Fibroblast of lung (primary cell): ENCODE data around the gene KCNG2. TPM values are rescaled to one million over a fixed set of nuclear protein-coding genes. Genes with fewer than 3 reads are reported as not detected.

Experiments
- DNase-seq, 2 donors: peaks; one replicate each; pipeline versions ENCODE4 v3.0.0 to v3.0.0-alpha.2; 2010; ENCODE audit warnings: low read depth in 2 of 2
- H2AFZ ChIP-seq: 2 replicates; pipeline ENCODE4 v1.5.1; 2012; ENCODE audit warnings: low read length, control low read depth, inconsistent platforms
- H3K27ac ChIP-seq: 2 replicates; pipeline ENCODE4 v1.5.1; 2011; ENCODE audit warnings: low read length, control low read depth; ENCODE audit not compliant: insufficient read depth
- H3K27me3 ChIP-seq: 2 replicates; pipeline ENCODE4 v1.5.1; 2011; ENCODE audit warnings: mild to moderate bottlenecking, low read length; ENCODE audit not compliant: control insufficient read depth, insufficient read depth
- H3K36me3 ChIP-seq: 2 replicates; pipeline ENCODE4 v1.5.1; 2011; ENCODE audit warnings: low read length; ENCODE audit not compliant: control insufficient read depth, insufficient read depth
- H3K4me1 ChIP-seq: 2 replicates; pipeline ENCODE4 v1.5.1; 2011; ENCODE audit warnings: low read length; ENCODE audit not compliant: control insufficient read depth, insufficient read depth; ENCODE audit errors: extremely low read depth
- H3K4me2 ChIP-seq: 2 replicates; pipeline ENCODE4 v1.5.1; 2011; ENCODE audit warnings: low read length, control low read depth; ENCODE audit not compliant: insufficient read depth; ENCODE audit errors: extremely low read depth
- H3K4me3 ChIP-seq, 4 experiments: fragments of 200-600 bp in 1 of 4; sonication (generic) in 1 of 4; replicated peaks in 1 of 4; 2 replicates each; pipeline ENCODE4 v1.5.1; 2011 to 2016; ENCODE audit warnings: low read length in 4 of 4, low read depth in 3 of 4, mild to moderate bottlenecking in 3 of 4, control low read depth in 2 of 4, inconsistent platforms in 1 of 4, mixed read lengths in 1 of 4; ENCODE audit not compliant: insufficient read depth in 1 of 4; ENCODE audit errors: control extremely low read depth in 1 of 4
- H3K79me2 ChIP-seq: 2 replicates; pipeline ENCODE4 v1.5.1; 2012; ENCODE audit warnings: mild to moderate bottlenecking, low read length, inconsistent platforms; ENCODE audit not compliant: control insufficient read depth, insufficient read depth
- H3K9ac ChIP-seq: 2 replicates; pipeline ENCODE4 v1.5.1; 2011; ENCODE audit warnings: mild to moderate bottlenecking, low read length, control low read depth; ENCODE audit not compliant: insufficient read depth
- H3K9me3 ChIP-seq: 2 replicates; pipeline ENCODE4 v1.5.1; 2012; ENCODE audit warnings: low read depth, low read length; ENCODE audit not compliant: control insufficient read depth, insufficient read depth
- H4K20me1 ChIP-seq: 2 replicates; pipeline ENCODE4 v1.5.1; 2011; ENCODE audit warnings: low read length; ENCODE audit not compliant: control insufficient read depth, insufficient read depth; ENCODE audit errors: extremely low read depth
- EZH2 ChIP-seq: IDR thresholded peaks from 2 replicates; pipeline ENCODE4 v1.5.1; 2012; ENCODE audit warnings: low read length, control low read depth, mild to moderate bottlenecking; ENCODE audit errors: missing control alignments
- polyA plus RNA-seq, 2 donors: library from polyadenylated mRNA; depleted of rRNA in 1 of 2; stranded (reverse) in 1 of 2; unstranded in 1 of 2; fragments of >200 nt; gene quantifications; 2 replicates each; pipeline ENCODE4 v1.2.1, GENCODE V29; 2011 to 2012; ENCODE audit warnings: missing spikeins in 1 of 2
- total RNA-seq: library from RNA; depleted of rRNA; stranded (reverse); fragments of >200 nt; gene quantifications from 2 replicates; pipeline ENCODE4 v1.2.1, GENCODE V29; 2014
- TF ChIP-seq, protein P1 (sequence below), 2 donors: IDR thresholded peaks in 1 of 2; conservative IDR thresholded peaks in 1 of 2; 1 replicate in 1 of 2; 2 replicates in 1 of 2; pipeline ENCODE4 v1.5.1; 2011 to 2012; ENCODE audit warnings: low read length in 2 of 2, control low read depth in 1 of 2, inconsistent platforms in 1 of 2, low read depth in 1 of 2, mild to moderate bottlenecking in 1 of 2

Gene KCNG2
- total and polyA plus RNA-seq, 2 donors (not counting 1 experiment from before 2014, with no cell fraction given) = 0.42 to 10.1 TPM

- Histone ChIP-seq H3K27me3 (peaks cover 6% of the 10 kb centered on the region), H3K4me2 (no peak overlapping the region), H3K79me2 (no peaks in the 10 kb centered on the region), H2AFZ (no peak overlapping the region), H3K27ac (no peak overlapping the region), H3K36me3 (no peaks in the 10 kb centered on the region), H3K9me3 (peaks cover 2% of the 10 kb centered on the region), H3K4me1 (no peaks in the 10 kb centered on the region), H3K9ac (no peak overlapping the region), H4K20me1 (no peaks in the 10 kb centered on the region), H3K4me3 (no peak overlapping the region)
- no peak for DNase-seq
- no peak for TF ChIP-seq EZH2
- TF ChIP-seq, protein P1, sequence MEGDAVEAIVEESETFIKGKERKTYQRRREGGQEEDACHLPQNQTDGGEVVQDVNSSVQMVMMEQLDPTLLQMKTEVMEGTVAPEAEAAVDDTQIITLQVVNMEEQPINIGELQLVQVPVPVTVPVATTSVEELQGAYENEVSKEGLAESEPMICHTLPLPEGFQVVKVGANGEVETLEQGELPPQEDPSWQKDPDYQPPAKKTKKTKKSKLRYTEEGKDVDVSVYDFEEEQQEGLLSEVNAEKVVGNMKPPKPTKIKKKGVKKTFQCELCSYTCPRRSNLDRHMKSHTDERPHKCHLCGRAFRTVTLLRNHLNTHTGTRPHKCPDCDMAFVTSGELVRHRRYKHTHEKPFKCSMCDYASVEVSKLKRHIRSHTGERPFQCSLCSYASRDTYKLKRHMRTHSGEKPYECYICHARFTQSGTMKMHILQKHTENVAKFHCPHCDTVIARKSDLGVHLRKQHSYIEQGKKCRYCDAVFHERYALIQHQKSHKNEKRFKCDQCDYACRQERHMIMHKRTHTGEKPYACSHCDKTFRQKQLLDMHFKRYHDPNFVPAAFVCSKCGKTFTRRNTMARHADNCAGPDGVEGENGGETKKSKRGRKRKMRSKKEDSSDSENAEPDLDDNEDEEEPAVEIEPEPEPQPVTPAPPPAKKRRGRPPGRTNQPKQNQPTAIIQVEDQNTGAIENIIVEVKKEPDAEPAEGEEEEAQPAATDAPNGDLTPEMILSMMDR (conservative IDR thresholded peaks at IDR 0.05 in 1 of 2, IDR thresholded peaks at IDR 0.05 in 1 of 2; ENCODE audit: low read depth in 1 of 2, low read length in 2 of 2) = no peak
Observed at GRCh38 chr18:79814373-79814772, 16.6 kb downstream of the KCNG2 start.

DNA sequence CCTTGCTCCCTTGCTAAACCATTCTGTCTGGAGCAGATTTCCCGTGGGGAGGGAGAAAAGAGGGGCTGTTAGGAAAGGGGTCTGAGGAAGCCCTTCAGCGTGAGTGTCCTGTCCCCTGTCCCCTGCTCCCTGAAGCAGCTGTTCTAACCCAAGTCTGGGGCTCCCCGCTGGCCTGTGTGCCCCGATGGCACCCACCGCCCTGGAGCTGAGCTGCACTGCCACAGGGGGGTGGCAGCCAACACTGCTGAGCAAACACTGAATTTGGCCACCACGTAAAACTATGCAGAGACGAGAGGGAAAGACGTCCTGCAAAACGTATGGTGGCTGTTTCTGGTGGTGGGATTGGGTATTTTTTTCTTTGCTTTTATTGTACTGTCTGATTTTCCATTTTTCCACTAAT lies 17.9 kb downstream of the KCNG2 start:
- H3K27ac ChIP-seq = no peak overlapping the region
- DNase-seq = no peak
- no peak for TF ChIP-seq EZH2
- TF ChIP-seq, protein P1 (conservative IDR thresholded peaks at IDR 0.05 in 1 of 2, IDR thresholded peaks at IDR 0.05 in 1 of 2; ENCODE audit: low read depth in 1 of 2, low read length in 2 of 2) = no peak
- no peak overlapping the region for H3K9ac ChIP-seq
- H3K4me1 ChIP-seq = no peaks in the 10 kb centered on the region
- peaks cover 2% of the 10 kb centered on the region for H3K9me3 ChIP-seq
- no peaks in the 10 kb centered on the region for H3K79me2 ChIP-seq
- no peak overlapping the region for H2AFZ ChIP-seq
- no peaks in the 10 kb centered on the region for H3K36me3 ChIP-seq
- H3K4me2 ChIP-seq = no peak overlapping the region
- H3K27me3 ChIP-seq = peaks cover 6% of the 10 kb centered on the region
- no peaks in the 10 kb centered on the region for H4K20me1 ChIP-seq
- no peak overlapping the region for H3K4me3 ChIP-seq

DNA sequence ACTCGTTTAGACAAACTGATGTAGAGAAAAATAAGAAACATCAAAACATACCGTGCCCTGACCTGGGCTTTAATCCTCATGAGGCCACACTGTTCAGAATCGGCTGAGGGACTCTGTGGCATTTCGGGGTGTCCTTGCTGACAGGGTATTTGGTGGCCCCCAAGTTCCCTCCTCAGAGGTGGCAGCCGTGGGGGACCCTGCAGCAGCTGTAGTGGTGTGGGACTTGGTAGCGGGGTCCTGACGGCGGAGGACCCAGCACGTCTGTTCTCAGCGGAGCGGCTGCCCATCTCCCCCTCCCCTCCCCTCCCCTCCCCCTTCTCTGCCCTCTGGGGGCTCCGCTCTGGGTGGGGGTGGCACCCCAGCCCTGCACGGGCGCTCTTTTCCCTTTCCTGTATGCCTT lies 18.4 kb downstream of the KCNG2 start:
- no peaks in the 10 kb centered on the region for H3K36me3 ChIP-seq
- no peak for TF ChIP-seq EZH2
- TF ChIP-seq, protein P1 (conservative IDR thresholded peaks at IDR 0.05 in 1 of 2, IDR thresholded peaks at IDR 0.05 in 1 of 2; ENCODE audit: low read depth in 1 of 2, low read length in 2 of 2) = no peak
- H3K4me3 ChIP-seq = no peak overlapping the region
- no peaks in the 10 kb centered on the region for H4K20me1 ChIP-seq
- no peak overlapping the region for H3K9ac ChIP-seq
- H3K4me1 ChIP-seq = no peaks in the 10 kb centered on the region
- no peak overlapping the region for H3K4me2 ChIP-seq
- no peaks in the 10 kb centered on the region for H3K79me2 ChIP-seq
- H3K27me3 ChIP-seq = peaks cover 6% of the 10 kb centered on the region
- no peak overlapping the region for H3K27ac ChIP-seq
- H2AFZ ChIP-seq = no peak overlapping the region
- DNase-seq = no peak
- peaks cover 2% of the 10 kb centered on the region for H3K9me3 ChIP-seq
